Fibroblast of lung (primary cell): ENCODE measurements around the gene PCSK7. TPM values are rescaled to one million over a fixed set of nuclear protein-coding genes. Genes with fewer than 3 reads are reported as not detected.

Experiments
- DNase-seq, 2 donors: peaks; one replicate each; pipeline versions ENCODE4 v3.0.0 to v3.0.0-alpha.2; 2010; ENCODE audit warnings: low read depth in 2 of 2
- H2AFZ ChIP-seq: 2 replicates; pipeline ENCODE4 v1.5.1; 2012; ENCODE audit warnings: low read length, control low read depth, inconsistent platforms
- H3K27ac ChIP-seq: 2 replicates; pipeline ENCODE4 v1.5.1; 2011; ENCODE audit warnings: low read length, control low read depth; ENCODE audit not compliant: insufficient read depth
- H3K27me3 ChIP-seq: 2 replicates; pipeline ENCODE4 v1.5.1; 2011; ENCODE audit warnings: mild to moderate bottlenecking, low read length; ENCODE audit not compliant: control insufficient read depth, insufficient read depth
- H3K36me3 ChIP-seq: 2 replicates; pipeline ENCODE4 v1.5.1; 2011; ENCODE audit warnings: low read length; ENCODE audit not compliant: control insufficient read depth, insufficient read depth
- H3K4me1 ChIP-seq: 2 replicates; pipeline ENCODE4 v1.5.1; 2011; ENCODE audit warnings: low read length; ENCODE audit not compliant: control insufficient read depth, insufficient read depth; ENCODE audit errors: extremely low read depth
- H3K4me2 ChIP-seq: 2 replicates; pipeline ENCODE4 v1.5.1; 2011; ENCODE audit warnings: low read length, control low read depth; ENCODE audit not compliant: insufficient read depth; ENCODE audit errors: extremely low read depth
- H3K4me3 ChIP-seq, 4 experiments: fragments of 200-600 bp in 1 of 4; sonication (generic) in 1 of 4; replicated peaks in 1 of 4; 2 replicates each; pipeline ENCODE4 v1.5.1; 2011 to 2016; ENCODE audit warnings: low read length in 4 of 4, low read depth in 3 of 4, mild to moderate bottlenecking in 3 of 4, control low read depth in 2 of 4, inconsistent platforms in 1 of 4, mixed read lengths in 1 of 4; ENCODE audit not compliant: insufficient read depth in 1 of 4; ENCODE audit errors: control extremely low read depth in 1 of 4
- H3K79me2 ChIP-seq: 2 replicates; pipeline ENCODE4 v1.5.1; 2012; ENCODE audit warnings: mild to moderate bottlenecking, low read length, inconsistent platforms; ENCODE audit not compliant: control insufficient read depth, insufficient read depth
- H3K9ac ChIP-seq: 2 replicates; pipeline ENCODE4 v1.5.1; 2011; ENCODE audit warnings: mild to moderate bottlenecking, low read length, control low read depth; ENCODE audit not compliant: insufficient read depth
- H3K9me3 ChIP-seq: 2 replicates; pipeline ENCODE4 v1.5.1; 2012; ENCODE audit warnings: low read depth, low read length; ENCODE audit not compliant: control insufficient read depth, insufficient read depth
- H4K20me1 ChIP-seq: 2 replicates; pipeline ENCODE4 v1.5.1; 2011; ENCODE audit warnings: low read length; ENCODE audit not compliant: control insufficient read depth, insufficient read depth; ENCODE audit errors: extremely low read depth
- CTCF ChIP-seq, 2 donors: IDR thresholded peaks in 1 of 2; conservative IDR thresholded peaks in 1 of 2; 1 replicate in 1 of 2; 2 replicates in 1 of 2; pipeline ENCODE4 v1.5.1; 2011 to 2012; ENCODE audit warnings: low read length in 2 of 2, control low read depth in 1 of 2, inconsistent platforms in 1 of 2, low read depth in 1 of 2, mild to moderate bottlenecking in 1 of 2
- EZH2 ChIP-seq: IDR thresholded peaks from 2 replicates; pipeline ENCODE4 v1.5.1; 2012; ENCODE audit warnings: low read length, control low read depth, mild to moderate bottlenecking; ENCODE audit errors: missing control alignments
- polyA plus RNA-seq, 2 donors: library from polyadenylated mRNA; depleted of rRNA in 1 of 2; stranded (reverse) in 1 of 2; unstranded in 1 of 2; fragments of >200 nt; gene quantifications; 2 replicates each; pipeline ENCODE4 v1.2.1, GENCODE V29; 2011 to 2012; ENCODE audit warnings: missing spikeins in 1 of 2
- total RNA-seq: library from RNA; depleted of rRNA; stranded (reverse); fragments of >200 nt; gene quantifications from 2 replicates; pipeline ENCODE4 v1.2.1, GENCODE V29; 2014

Gene PCSK7
- total and polyA plus RNA-seq, 2 donors (not counting 1 experiment from before 2014, with no cell fraction given), result 26.8 to 38.3 TPM

- H3K9ac ChIP-seq, result no peak overlapping the region
- no peaks in the 10 kb centered on the region for H3K9me3 ChIP-seq
- no peak for DNase-seq
- H3K4me3 ChIP-seq, result no peak overlapping the region
- H3K36me3 ChIP-seq, result peaks cover 3% of the 10 kb centered on the region
- H3K27me3 ChIP-seq, result no peaks in the 10 kb centered on the region
- no peaks in the 10 kb centered on the region for H3K79me2 ChIP-seq
- no peaks in the 10 kb centered on the region for H4K20me1 ChIP-seq
- peaks cover 39% of the 10 kb centered on the region for H3K4me1 ChIP-seq
- H2AFZ ChIP-seq, result no peak overlapping the region
- H3K27ac ChIP-seq, result no peak overlapping the region
- H3K4me2 ChIP-seq, result no peak overlapping the region
- TF ChIP-seq CTCF (conservative IDR thresholded peaks at IDR 0.05 in 1 of 2, IDR thresholded peaks at IDR 0.05 in 1 of 2; ENCODE audit: low read depth in 1 of 2, low read length in 2 of 2), result no peak
Measured at GRCh38 chr11:117219995-117220394, 11.9 kb downstream of the PCSK7 start.

- no peak for DNase-seq
- H4K20me1 ChIP-seq, result no peaks in the 10 kb centered on the region
- H3K36me3 ChIP-seq, result peaks cover 3% of the 10 kb centered on the region
- no peaks in the 10 kb centered on the region for H3K9me3 ChIP-seq
- no peak overlapping the region for H3K9ac ChIP-seq
- H3K27me3 ChIP-seq, result no peaks in the 10 kb centered on the region
- H3K4me1 ChIP-seq, result peaks cover 39% of the 10 kb centered on the region
- no peaks in the 10 kb centered on the region for H3K79me2 ChIP-seq
- TF ChIP-seq CTCF (conservative IDR thresholded peaks at IDR 0.05 in 1 of 2, IDR thresholded peaks at IDR 0.05 in 1 of 2; ENCODE audit: low read depth in 1 of 2, low read length in 2 of 2), result no peak
- no peak for TF ChIP-seq EZH2
- H2AFZ ChIP-seq, result no peak overlapping the region
- no peak overlapping the region for H3K4me2 ChIP-seq
- H3K27ac ChIP-seq, result no peak overlapping the region
- H3K4me3 ChIP-seq, result no peak overlapping the region
Measured at GRCh38 chr11:117219455-117219854, 12.4 kb downstream of the PCSK7 start.

- no peaks in the 10 kb centered on the region for H4K20me1 ChIP-seq
- H3K4me1 ChIP-seq, result peaks cover 39% of the 10 kb centered on the region
- H3K27ac ChIP-seq, result peak overlapping the region; percentile 85
- H3K4me3 ChIP-seq, result no peak overlapping the region
- no peak for DNase-seq
- no peak overlapping the region for H3K9ac ChIP-seq
- TF ChIP-seq CTCF (conservative IDR thresholded peaks at IDR 0.05 in 1 of 2, IDR thresholded peaks at IDR 0.05 in 1 of 2; ENCODE audit: low read depth in 1 of 2, low read length in 2 of 2) (no peak), EZH2 (no peak)
- H3K9me3 ChIP-seq, result no peaks in the 10 kb centered on the region
- no peaks in the 10 kb centered on the region for H3K27me3 ChIP-seq
- H2AFZ ChIP-seq, result no peak overlapping the region
- H3K4me2 ChIP-seq, result no peak overlapping the region
- no peaks in the 10 kb centered on the region for H3K79me2 ChIP-seq
- H3K36me3 ChIP-seq, result peaks cover 3% of the 10 kb centered on the region
Measured at GRCh38 chr11:117219001-117219400, 12.9 kb downstream of the PCSK7 start.
